HepG2 (cell line): Measurements from ENCODE around the gene ISOC2. TPM values are rescaled to one million over a fixed set of nuclear protein-coding genes. Genes with fewer than 3 reads are reported as not detected.

Experiments
- CENPT ChIP-seq: sonication (generic); formaldehyde crosslinking; IDR thresholded peaks from 2 replicates; pipeline ENCODE4 v1.8.0; 2022; ENCODE audit warnings: low read depth, mild to moderate bottlenecking, moderate library complexity, missing genetic modification reagents
- ETS1 ChIP-seq: sonication (generic); formaldehyde crosslinking; IDR thresholded peaks from 2 replicates; pipeline ENCODE4 v1.4.0; 2020; ENCODE audit warnings: missing genetic modification reagents
- HOXA3 ChIP-seq: sonication (generic); formaldehyde crosslinking; IDR thresholded peaks from 2 replicates; pipeline ENCODE4 v1.5.0; 2020; ENCODE audit warnings: missing genetic modification reagents
- IKZF5 ChIP-seq: IDR thresholded peaks from 2 replicates; pipeline ENCODE4 v1.6.1; 2018; ENCODE audit warnings: missing genetic modification reagents, mild to moderate bottlenecking, missing compliant biosample characterization
- MNT ChIP-seq: fragments of 450-650 bp; IDR thresholded peaks from 2 replicates; pipeline ENCODE4 v1.6.1; 2016
- MYNN ChIP-seq: sonication (generic); formaldehyde crosslinking; IDR thresholded peaks from 2 replicates; pipeline ENCODE4 v1.4.0; 2020; ENCODE audit warnings: mild to moderate bottlenecking, low read depth, missing genetic modification reagents
- NFE2L1 ChIP-seq: sonication (generic); formaldehyde crosslinking; IDR thresholded peaks from 2 replicates; pipeline ENCODE4 v1.4.0; 2020; ENCODE audit warnings: missing genetic modification reagents, mild to moderate bottlenecking, borderline replicate concordance
- SNAPC2 ChIP-seq: sonication (generic); formaldehyde crosslinking; IDR thresholded peaks from 2 replicates; pipeline ENCODE4 v1.8.1; 2022; ENCODE audit warnings: mild to moderate bottlenecking, missing genetic modification reagents
- SRY ChIP-seq: sonication (generic); formaldehyde crosslinking; IDR thresholded peaks from 2 replicates; pipeline ENCODE4 v1.8.0; 2022; ENCODE audit warnings: mild to moderate bottlenecking, missing genetic modification reagents
- STAG1 ChIP-seq: sonication (generic); formaldehyde crosslinking; IDR thresholded peaks from 2 replicates; pipeline ENCODE4 v1.4.0; 2020; ENCODE audit warnings: missing genetic modification reagents
- TFDP1 ChIP-seq: IDR thresholded peaks from 2 replicates; pipeline ENCODE4 v1.6.1; 2016; ENCODE audit warnings: missing compliant biosample characterization, missing genetic modification reagents, borderline replicate concordance
- TRAFD1 ChIP-seq: sonication (generic); formaldehyde crosslinking; IDR thresholded peaks from 2 replicates; pipeline ENCODE4 v1.5.1; 2020; ENCODE audit warnings: missing genetic modification reagents, mild to moderate bottlenecking, borderline replicate concordance
- ZNF205 ChIP-seq: IDR thresholded peaks from 2 replicates; pipeline ENCODE4 v1.6.1; 2018; ENCODE audit warnings: missing biosample characterization, missing genetic modification reagents
- ZNF503 ChIP-seq: sonication (generic); formaldehyde crosslinking; IDR thresholded peaks from 2 replicates; pipeline ENCODE4 v1.4.0; 2020; ENCODE audit warnings: missing genetic modification reagents
- ZNF530 ChIP-seq: sonication (generic); formaldehyde crosslinking; IDR thresholded peaks from 2 replicates; pipeline ENCODE4 v1.5.0; 2020; ENCODE audit warnings: low read depth, mild to moderate bottlenecking, missing genetic modification reagents
- ZNF546 ChIP-seq: sonication (generic); formaldehyde crosslinking; conservative IDR thresholded peaks from 2 replicates; pipeline ENCODE4 v1.8.1; 2023; ENCODE audit warnings: mild to moderate bottlenecking, missing genetic modification reagents
- ZNF577 ChIP-seq: sonication (generic); formaldehyde crosslinking; IDR thresholded peaks from 2 replicates; pipeline ENCODE4 v1.4.0; 2020; ENCODE audit warnings: mild to moderate bottlenecking, low read depth, missing genetic modification reagents, borderline replicate concordance
- ZSCAN21 ChIP-seq: sonication (generic); formaldehyde crosslinking; IDR thresholded peaks from 2 replicates; pipeline ENCODE4 v1.8.0; 2022; ENCODE audit warnings: mild to moderate bottlenecking, missing genetic modification reagents, moderate library complexity, borderline replicate concordance
- polyA plus RNA-seq, 8 experiments: library from polyadenylated mRNA; depleted of rRNA in 3 of 8; stranded (reverse) in 7 of 8; unstranded in 1 of 8; fragments of >200 nt; fragmentation: Illumina TruSeq in 4 of 8; extraction: Trizol in 4 of 8; gene quantifications; 2 replicates each; pipeline versions ENCODE4 v1.2.1 to v1.2.3, GENCODE V29; 2011 to 2016; ENCODE audit warnings: low read depth in 4 of 8, missing spikeins in 1 of 8, mixed read lengths in 1 of 8; ENCODE audit not compliant: insufficient read depth in 1 of 8
- total RNA-seq, 5 experiments: library from RNA; depleted of rRNA; stranded (reverse); fragments of >200 nt; fragmentation: Illumina TruSeq; extraction: Trizol; gene quantifications; 2 replicates each; pipeline ENCODE4 v1.2.3, GENCODE V29; 2016; ENCODE audit warnings: low read depth in 1 of 5

The ISOC2 gene
- total and polyA plus RNA-seq, 2 of the 13 experiments (the other 11 are each of a cell fraction or from before 2014, with no cell fraction given): 76.8 to 105 TPM

GRCh38 chr19:55407800-55408532 is 53.5 kb downstream of the ISOC2 start (continued):
- no peak for TF ChIP-seq STAG1 (CRISPR knock-in tag)
- no peak for TF ChIP-seq TRAFD1 (CRISPR knock-in tag)
- peak; percentile 90 for TF ChIP-seq HOXA3
- no peak for TF ChIP-seq ETS1 (CRISPR knock-in tag)
- peak; percentile 87 for TF ChIP-seq TFDP1 (CRISPR knock-in tag)
- no peak for TF ChIP-seq MYNN (CRISPR knock-in tag)
- TF ChIP-seq SRY (CRISPR knock-in tag): peak; percentile 37; the same call in 1 of the 2 replicates
- TF ChIP-seq SNAPC2 (CRISPR knock-in tag): peak; percentile 63; the same call in 1 of the 2 replicates
- no peak for TF ChIP-seq ZNF577 (CRISPR knock-in tag)
- no peak; the same call in 1 of the 2 replicates for TF ChIP-seq ZSCAN21 (CRISPR knock-in tag)
- TF ChIP-seq ZNF503 (CRISPR knock-in tag): no peak
- TF ChIP-seq NFE2L1 (CRISPR knock-in tag): no peak
- no peak for TF ChIP-seq ZNF205 (CRISPR knock-in tag)
- TF ChIP-seq IKZF5 (CRISPR knock-in tag): no peak
- 0 out of 2 replicates have a peak, but pooled peaks have one; percentile 9 for TF ChIP-seq ZNF546
- TF ChIP-seq CENPT (CRISPR knock-in tag): 0 out of 2 replicates have a peak, but pooled peaks have one; percentile 4
- TF ChIP-seq MNT: no peak
- no peak for TF ChIP-seq ZNF530
